ENCODE results near the gene ALDH1L2.

The ALDH1L2 gene

GRCh38 chr12:104999347-104999685, 84.9 kb downstream of the ALDH1L2 start:
- peaks cover 66% of the 10 kb centered on the region for H3K36me3 ChIP-seq
- no peak for DNase-seq

DNA sequence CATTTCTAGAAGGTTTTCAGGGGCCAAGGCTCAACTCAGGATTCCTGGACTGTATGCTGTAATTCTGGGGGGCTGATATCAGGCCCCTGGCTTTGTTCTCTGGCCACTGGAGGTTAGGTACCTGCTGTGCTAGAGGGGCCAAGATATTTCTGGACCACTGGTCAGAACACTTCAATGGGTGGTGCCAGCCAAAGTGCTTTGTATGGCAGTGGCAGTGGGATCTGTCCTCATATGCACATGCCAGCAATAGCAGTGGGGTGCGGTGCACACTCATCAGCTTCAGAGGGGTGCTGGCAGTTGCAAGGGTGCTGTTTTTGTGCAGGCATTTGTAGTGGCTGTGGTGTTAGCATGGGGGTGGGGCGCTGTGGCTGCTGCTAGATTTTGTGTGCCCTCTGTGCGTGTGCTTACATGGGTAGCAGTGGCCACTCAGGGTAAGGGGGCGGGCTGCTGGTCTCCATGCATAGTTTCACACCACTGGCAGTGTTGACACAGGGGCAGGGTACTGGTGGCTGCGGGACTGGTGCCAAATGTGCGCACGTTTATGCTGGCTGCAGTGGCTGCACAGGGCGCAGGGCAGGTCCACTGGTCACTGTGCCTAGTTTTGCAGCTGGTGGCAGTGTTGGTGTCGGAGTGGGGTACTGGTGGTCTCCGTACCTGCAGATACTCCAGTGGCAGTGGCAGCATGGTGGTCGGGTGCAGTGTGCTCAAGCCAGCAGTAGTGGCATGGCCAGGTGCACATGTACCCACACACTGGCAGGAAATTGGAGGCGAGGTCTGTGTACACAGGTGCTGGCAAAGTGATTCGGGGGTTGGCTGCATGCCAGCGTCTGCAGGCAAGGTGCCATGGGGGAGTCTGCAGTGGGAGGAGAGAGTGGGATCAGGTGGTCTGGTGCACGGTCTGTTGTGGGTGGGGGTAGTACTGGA, 85.6 kb downstream of the ALDH1L2 start:
- Histone ChIP-seq H3K27me3 (ENCODE audit: insufficient read depth, low read depth, severe bottlenecking) (no peaks in the 10 kb centered on the region), H3K9me3 (ENCODE audit: severe bottlenecking) (no peaks in the 10 kb centered on the region), H3K36me3 (peaks cover 66% of the 10 kb centered on the region), H3K27ac (no peak overlapping the region), H3K4me3 (ENCODE audit: low read depth, low read length) (no peak overlapping the region)
- TF ChIP-seq, protein P1, sequence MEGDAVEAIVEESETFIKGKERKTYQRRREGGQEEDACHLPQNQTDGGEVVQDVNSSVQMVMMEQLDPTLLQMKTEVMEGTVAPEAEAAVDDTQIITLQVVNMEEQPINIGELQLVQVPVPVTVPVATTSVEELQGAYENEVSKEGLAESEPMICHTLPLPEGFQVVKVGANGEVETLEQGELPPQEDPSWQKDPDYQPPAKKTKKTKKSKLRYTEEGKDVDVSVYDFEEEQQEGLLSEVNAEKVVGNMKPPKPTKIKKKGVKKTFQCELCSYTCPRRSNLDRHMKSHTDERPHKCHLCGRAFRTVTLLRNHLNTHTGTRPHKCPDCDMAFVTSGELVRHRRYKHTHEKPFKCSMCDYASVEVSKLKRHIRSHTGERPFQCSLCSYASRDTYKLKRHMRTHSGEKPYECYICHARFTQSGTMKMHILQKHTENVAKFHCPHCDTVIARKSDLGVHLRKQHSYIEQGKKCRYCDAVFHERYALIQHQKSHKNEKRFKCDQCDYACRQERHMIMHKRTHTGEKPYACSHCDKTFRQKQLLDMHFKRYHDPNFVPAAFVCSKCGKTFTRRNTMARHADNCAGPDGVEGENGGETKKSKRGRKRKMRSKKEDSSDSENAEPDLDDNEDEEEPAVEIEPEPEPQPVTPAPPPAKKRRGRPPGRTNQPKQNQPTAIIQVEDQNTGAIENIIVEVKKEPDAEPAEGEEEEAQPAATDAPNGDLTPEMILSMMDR (IDR thresholded peaks at IDR 0.05; ENCODE audit: low read depth, low read length), result no peak
- no peak for DNase-seq

More at GRCh38 chr12:104999347-104999685, 84.9 kb downstream of the ALDH1L2 start:
- Histone ChIP-seq H3K27me3 (ENCODE audit: insufficient read depth, low read depth, severe bottlenecking) (no peaks in the 10 kb centered on the region), H3K9me3 (ENCODE audit: severe bottlenecking) (no peaks in the 10 kb centered on the region), H3K4me3 (ENCODE audit: low read depth, low read length) (no peak overlapping the region), H3K27ac (no peak overlapping the region)
- TF ChIP-seq, protein P1 (IDR thresholded peaks at IDR 0.05; ENCODE audit: low read depth, low read length), result no peak

DNA sequence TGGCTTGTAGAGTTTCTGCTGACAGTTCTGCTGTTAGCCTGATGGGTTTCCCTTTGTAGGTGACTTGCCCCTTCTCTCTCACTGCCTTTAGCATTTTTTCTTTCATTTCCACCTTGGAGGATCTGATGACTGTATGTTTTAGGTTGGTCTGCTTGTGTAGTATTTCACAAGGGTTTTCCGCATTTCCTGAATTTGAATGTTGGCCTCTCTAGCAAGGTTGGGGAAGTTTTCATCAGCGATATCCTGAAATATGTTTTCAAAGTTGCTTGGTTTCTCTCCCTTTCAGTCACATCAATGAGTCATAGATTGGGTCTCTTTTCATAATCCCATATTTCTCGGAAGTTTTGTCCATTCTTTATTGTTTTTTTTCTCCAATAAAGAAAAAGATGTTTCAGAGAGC, 86.7 kb downstream of the ALDH1L2 start:
- Histone ChIP-seq H3K27me3 (ENCODE audit: insufficient read depth, low read depth, severe bottlenecking) (no peaks in the 10 kb centered on the region), H3K36me3 (peaks cover 65% of the 10 kb centered on the region), H3K27ac (no peak overlapping the region), H3K9me3 (ENCODE audit: severe bottlenecking) (no peaks in the 10 kb centered on the region), H3K4me3 (ENCODE audit: low read depth, low read length) (no peak overlapping the region)
- DNase-seq, result no peak
- TF ChIP-seq, protein P1 (IDR thresholded peaks at IDR 0.05; ENCODE audit: low read depth, low read length), result no peak

- Histone ChIP-seq H3K27me3 (ENCODE audit: insufficient read depth, low read depth, severe bottlenecking) (no peaks in the 10 kb centered on the region), H3K27ac (no peak overlapping the region), H3K36me3 (peaks cover 65% of the 10 kb centered on the region), H3K9me3 (ENCODE audit: severe bottlenecking) (no peaks in the 10 kb centered on the region), H3K4me3 (ENCODE audit: low read depth, low read length) (no peak overlapping the region)
- no peak for DNase-seq
- TF ChIP-seq, protein P1 (IDR thresholded peaks at IDR 0.05; ENCODE audit: low read depth, low read length), result no peak
Measured at GRCh38 chr12:104994336-104994735, 89.9 kb downstream of the ALDH1L2 start.

DNA sequence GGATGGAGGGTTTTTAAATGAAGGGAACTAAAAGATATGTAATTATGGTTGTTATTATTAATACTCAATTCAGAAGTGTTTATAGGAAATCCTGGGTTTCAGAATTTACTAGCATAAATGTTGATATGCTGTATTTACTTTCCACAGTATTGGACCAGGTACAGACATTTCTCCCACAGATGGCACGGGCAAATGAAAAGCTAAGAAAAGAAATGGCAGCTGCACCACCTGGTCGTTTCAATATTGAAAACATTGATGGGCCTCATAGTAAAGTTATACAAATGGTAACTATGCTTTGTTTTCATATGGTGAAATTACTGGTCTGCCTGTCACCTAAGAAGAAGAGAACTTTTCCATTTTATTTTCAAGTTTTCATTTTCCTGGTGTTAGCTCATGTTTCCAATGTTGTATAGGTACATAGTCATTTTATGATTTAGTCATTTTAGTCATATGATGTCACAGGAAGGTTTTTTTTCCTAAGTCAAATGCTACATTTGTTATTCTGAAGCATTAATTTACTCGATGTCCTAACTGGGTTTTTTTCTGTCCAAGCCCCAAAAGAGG, 92.6 kb downstream of the ALDH1L2 start:
- H3K36me3 ChIP-seq, result peaks cover 54% of the 10 kb centered on the region

More for the DNA sequence above, 92.6 kb downstream of the ALDH1L2 start:
- DNase-seq, result no peak
- Histone ChIP-seq H3K27me3 (ENCODE audit: insufficient read depth, low read depth, severe bottlenecking) (no peaks in the 10 kb centered on the region), H3K4me3 (ENCODE audit: low read depth, low read length) (no peak overlapping the region), H3K27ac (no peak overlapping the region), H3K9me3 (ENCODE audit: severe bottlenecking) (no peaks in the 10 kb centered on the region)
- TF ChIP-seq, protein P1 (IDR thresholded peaks at IDR 0.05; ENCODE audit: low read depth, low read length), result no peak
